GM19351 (cell line): ENCODE measurements around the gene ATP10A.

Experiments
- ATAC-seq: cut with Tn5 transposase; IDR thresholded peaks from one replicate; pipeline ENCODE4 v1.9.1; 2021; ENCODE audit warnings: mild to moderate bottlenecking, moderate library complexity; ENCODE audit not compliant: unreplicated experiment

ATP10A gene, protein sequence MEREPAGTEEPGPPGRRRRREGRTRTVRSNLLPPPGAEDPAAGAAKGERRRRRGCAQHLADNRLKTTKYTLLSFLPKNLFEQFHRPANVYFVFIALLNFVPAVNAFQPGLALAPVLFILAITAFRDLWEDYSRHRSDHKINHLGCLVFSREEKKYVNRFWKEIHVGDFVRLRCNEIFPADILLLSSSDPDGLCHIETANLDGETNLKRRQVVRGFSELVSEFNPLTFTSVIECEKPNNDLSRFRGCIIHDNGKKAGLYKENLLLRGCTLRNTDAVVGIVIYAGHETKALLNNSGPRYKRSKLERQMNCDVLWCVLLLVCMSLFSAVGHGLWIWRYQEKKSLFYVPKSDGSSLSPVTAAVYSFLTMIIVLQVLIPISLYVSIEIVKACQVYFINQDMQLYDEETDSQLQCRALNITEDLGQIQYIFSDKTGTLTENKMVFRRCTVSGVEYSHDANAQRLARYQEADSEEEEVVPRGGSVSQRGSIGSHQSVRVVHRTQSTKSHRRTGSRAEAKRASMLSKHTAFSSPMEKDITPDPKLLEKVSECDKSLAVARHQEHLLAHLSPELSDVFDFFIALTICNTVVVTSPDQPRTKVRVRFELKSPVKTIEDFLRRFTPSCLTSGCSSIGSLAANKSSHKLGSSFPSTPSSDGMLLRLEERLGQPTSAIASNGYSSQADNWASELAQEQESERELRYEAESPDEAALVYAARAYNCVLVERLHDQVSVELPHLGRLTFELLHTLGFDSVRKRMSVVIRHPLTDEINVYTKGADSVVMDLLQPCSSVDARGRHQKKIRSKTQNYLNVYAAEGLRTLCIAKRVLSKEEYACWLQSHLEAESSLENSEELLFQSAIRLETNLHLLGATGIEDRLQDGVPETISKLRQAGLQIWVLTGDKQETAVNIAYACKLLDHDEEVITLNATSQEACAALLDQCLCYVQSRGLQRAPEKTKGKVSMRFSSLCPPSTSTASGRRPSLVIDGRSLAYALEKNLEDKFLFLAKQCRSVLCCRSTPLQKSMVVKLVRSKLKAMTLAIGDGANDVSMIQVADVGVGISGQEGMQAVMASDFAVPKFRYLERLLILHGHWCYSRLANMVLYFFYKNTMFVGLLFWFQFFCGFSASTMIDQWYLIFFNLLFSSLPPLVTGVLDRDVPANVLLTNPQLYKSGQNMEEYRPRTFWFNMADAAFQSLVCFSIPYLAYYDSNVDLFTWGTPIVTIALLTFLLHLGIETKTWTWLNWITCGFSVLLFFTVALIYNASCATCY (N-terminal part only)

DNA sequence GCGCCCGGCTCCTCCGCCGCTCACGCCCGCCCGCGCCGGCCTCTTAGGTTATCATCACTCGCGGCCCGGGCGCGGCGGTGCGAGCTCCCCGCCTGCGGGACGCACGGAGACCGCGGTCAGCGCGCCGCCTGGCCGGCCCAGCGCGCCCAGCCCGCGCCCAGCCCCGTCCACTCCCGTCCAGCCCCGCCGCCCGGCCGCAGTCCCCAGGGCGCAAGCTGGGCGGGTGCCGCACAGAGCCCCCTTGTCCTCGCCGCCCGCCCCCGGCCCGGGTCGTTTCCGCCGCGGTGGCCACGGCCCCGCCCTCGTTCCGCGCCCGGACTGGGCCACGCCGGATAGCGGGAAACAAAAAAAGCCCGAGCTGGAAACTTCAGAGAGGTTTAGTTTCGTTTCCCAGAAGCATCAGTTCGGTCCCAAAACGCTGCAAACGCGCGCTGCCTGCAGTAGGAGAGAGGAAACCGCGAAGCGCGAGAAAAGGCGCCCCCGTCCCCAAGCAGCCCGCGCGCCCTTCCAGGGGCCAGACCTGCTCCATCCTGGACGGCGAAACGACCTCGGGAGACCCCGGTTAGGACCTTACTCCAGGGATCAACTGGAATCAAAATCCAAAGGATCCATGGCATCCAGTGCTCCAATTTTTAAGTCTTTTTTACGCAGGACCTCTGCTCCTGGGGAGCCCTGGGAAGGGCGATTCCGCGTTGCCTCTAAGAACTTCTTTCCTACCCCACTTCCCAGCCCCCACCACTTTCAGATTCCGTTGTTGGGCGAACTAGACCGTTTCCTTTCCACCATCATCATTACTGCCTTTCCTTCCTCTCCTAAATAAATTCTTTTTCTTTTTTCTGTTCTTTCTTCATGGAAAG lies at the start of gene ATP10A:
TSS of gene ATP10A (minus strand) at position 217 of the 857 bp plus-strand sequence. CDS start 231 bp downstream, outside the sequence.
- ATAC-seq, result no peak

DNA sequence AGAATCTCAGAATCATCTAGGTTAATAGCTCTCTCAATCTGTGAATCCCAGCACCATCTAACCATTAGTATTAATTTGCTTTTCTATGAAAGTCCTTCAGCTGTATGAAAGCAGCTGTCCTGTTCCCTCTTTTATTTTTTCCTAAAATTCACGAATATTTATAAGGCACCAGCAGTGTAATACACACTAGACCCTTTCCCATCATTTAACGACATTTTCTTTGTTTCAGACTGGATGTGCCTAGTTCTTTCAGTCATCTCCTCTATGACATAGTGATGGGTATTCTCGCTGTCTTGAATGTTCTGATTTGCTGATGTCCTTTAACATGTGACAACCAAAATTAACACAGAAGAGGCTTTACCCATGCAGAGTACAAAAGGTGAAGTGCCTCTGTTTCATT lies 48.9 kb upstream of the ATP10A start:
- ATAC-seq, result no peak

DNA sequence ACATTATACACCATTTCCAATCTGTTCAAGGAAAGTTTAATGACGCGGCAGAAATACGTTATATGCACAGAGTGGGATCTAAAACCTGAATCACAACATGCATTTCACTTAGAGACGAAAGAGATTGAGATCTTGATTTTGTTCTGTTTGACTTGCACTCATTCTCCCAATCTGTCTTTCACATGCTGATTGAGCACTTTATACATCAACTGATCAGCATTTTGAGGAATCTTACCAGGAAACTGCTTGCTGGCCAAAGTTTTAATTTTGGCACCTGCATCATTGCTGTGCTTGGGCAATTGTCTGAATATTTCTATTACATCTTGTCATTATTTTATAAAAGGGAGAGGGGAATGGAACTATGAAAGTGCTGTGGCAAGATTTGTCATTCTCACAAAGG lies 47.7 kb upstream of the ATP10A start:
- no peak for ATAC-seq

DNA sequence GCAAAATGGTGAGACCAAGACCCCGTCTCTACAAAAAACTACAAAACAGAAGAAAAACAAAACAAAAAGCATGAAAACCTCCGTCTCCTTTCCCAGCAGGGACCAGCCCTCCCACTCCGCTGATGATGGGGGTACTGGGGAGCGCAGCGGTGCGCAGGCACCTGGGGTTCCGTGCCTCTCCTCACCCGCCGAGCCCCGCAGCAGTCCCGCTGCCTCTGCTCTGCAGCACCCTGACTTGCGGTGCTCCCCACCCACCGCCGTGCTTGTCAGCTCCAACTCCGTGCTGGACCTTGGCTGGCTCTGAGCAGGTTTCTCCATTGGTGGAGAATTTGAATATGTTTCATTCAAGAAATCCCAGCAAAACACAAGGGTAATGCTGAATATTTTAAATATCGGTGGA lies 46.7 kb upstream of the ATP10A start:
- no peak for ATAC-seq

DNA sequence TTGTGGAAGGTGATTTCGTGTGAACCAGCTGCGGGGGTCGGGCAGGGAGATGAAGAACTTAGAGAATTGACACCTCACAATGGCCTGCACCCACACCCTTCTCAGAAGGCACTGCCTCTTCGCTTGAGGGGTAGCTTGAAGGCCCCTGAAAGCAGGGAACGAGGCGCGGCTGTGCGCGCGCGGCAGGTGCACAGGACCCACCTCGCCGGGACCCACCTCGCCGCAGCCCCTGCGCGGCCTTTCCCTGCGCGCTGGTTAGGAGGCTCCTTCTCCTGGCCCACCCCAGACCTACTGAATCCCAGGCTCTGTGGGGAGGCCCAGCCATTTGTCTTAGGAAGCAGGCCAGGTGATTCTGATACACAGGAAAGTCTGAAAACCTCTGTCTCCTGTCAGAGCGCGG lies 46.2 kb upstream of the ATP10A start:
- ATAC-seq, result no peak

DNA sequence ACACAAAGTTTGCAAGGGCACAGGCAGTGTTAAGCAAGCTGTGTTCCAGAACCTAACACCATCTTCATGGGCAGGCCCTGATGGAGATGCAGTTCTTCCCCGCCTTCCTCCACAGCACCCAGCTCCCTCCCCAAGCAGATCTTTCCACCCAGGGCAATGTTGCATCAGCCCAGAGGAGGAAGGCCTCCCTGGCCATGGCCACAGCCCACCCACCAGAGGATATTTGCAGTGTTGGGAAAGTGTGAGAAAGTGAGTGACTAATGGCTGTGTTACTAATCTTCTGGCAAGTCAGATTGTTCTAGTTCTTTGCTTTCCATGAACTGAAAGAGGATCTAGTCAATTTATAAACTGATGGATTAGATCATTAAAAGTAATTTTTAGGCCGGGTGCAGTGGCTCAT lies 42.0 kb upstream of the ATP10A start:
- ATAC-seq, result no peak

DNA sequence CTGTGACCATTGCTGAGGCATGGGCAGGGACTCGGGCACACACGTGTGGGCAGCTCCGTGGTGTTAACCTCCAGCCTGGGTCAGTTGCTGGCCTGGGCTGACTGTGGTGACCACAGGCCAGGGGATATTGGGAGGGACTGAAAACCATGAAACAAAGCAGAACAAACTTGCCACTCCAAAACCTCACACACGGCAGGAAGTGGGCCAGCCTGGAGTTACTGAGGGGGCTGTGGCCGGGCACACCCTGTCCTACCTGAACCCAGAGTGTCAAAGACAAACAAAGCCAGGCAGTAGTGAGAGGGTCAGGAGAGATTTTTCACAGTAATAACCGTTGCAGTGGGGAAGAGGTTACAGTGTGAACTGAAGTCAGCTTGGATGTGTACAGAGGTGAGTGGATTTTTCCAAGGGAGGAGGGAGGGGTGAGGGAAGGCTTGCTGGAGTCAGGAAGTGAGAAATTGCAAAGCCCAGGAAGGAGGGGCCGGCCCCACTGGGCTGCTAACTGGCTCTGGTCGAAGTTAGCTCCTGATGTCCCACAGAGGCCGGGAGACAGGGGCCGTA lies 40.0 kb upstream of the ATP10A start:
- no peak for ATAC-seq

DNA sequence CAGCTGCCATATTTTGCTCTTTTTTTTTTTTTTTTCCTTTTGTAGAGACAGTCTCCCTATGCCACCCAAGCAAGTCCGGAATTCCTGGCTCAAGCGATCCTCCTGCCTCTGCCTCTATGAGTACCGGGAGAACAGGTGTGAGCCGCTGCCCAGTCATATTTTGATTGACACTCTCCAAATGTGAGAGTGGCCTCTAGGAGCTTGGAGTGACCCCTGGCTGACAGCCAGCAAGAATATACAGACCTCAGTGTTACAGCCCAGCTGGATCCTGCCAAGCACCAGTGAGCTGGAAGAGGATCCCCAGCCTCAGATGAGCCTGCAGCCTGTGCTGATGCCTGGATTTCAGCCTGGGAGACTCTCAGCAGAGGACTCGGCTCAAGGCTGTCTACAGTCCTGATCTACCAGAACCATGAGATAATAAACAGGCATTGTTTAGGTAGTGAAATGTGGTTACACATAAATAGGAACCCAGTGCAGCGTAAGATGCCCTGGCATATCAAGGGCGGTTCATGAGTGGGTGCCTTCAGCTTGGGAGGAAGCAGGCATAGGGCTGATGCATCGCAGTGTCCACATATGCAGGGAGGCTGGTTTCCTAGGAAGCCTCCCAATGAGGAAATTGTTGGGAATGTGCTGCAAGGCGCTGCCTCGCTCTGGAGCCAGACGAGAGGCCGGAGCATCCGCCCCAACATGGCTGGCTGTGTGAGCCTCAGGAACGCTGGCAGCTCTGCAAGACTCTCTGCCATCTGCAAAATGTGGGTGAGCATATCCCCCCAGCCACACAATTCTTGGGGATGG lies 38.9 kb upstream of the ATP10A start:
- no peak for ATAC-seq

DNA sequence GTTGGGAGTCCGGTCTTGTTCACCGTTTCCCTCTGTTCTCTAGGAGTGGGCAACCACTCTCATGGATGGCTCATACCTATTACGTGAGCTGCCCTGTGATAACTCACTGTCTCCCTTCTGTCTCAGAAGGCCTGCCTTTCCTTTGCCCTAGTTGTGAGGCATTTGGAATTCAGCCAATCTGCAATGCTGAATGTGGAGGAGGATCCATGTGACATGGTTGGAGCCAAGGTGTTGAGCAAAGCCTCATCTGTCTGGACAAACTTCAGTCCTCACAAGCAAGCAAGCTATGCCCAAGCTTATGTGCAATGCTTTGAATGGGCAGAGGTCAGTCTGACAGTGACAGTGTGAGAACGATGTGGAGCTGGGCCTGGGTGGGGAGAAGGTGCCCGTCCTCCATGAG lies 37.8 kb upstream of the ATP10A start:
- ATAC-seq, result no peak

DNA sequence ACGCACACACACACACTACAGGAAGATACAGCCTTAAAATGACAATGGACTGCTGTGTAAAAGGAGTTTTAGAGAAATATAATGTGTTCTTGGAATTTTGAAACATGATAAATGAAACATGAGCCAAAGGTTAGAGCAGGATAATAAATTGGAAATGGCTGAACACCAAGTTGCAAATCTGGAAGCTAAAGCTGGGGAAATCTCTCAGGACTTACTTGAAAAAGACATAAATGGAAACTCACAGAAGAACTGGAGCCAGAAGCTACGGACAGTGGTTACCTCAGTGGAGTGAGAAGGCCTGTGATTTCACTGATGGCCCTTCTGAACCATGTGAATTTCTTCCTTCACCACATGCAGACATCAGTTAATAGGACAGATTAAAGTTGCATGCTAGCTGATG lies 37.3 kb upstream of the ATP10A start:
- ATAC-seq, result no peak

DNA sequence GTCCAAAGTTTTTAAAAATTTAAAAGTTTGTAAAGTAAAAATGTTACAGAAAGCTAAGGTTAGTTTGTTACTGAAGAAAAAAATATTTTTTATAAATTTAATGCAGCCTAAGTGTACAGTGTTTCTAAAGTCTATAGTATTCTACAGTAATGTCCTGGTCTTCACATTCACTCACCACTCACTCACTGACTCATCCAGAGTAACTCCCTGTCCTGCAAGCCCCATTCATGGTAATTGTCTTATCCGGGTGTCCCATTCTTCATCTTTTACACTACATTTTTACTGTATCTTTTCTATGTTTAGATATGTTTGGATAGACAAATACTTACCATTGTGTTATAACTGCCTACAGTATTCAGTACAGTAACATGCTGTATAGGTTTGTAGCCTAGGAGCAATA lies 36.7 kb upstream of the ATP10A start:
- no peak for ATAC-seq

DNA sequence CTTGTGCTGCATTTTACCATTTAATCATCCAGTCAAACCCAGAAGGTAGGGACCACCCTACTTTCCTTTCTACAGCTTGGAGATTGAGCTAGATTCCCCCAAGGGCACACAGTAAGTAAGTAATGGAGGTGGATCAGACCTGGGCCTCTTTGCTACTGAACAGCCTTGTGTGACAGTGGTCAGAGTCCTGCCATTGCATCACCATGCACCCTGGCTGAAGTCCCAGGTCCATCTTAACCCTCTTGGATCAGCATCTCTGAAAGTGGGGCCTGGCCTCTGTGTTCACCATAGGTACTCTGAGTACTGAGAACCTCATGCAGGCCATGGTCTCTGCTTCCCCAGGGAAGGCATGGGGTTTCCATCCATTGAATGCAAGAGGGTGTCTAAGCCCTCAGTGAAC lies 34.5 kb upstream of the ATP10A start:
- ATAC-seq, result no peak

DNA sequence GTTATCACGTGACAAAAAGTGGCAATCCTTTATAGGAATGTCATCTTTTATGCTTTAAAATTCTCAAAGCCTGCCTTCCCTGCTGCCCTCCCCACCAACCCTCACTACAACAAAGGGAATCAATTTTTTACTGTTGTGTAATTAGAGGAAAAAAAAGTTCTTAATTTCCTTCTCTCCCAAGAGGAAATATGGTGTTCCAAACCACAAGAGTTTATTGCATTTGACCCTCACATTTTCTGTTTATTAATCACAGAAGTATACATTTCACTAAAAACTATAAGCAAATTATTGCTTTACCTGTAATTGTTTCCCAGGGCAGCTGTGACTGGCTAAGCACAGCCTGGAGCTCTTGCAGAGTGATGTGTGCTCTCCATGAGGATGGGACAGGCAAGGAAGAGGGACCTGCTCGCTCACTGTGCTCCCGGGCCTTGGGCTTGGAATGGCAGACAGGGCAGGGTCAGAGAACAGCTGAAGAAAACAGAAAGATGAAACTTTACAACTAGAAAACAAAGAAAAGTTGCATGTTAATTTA lies 31.3 kb upstream of the ATP10A start:
- ATAC-seq, result no peak

DNA sequence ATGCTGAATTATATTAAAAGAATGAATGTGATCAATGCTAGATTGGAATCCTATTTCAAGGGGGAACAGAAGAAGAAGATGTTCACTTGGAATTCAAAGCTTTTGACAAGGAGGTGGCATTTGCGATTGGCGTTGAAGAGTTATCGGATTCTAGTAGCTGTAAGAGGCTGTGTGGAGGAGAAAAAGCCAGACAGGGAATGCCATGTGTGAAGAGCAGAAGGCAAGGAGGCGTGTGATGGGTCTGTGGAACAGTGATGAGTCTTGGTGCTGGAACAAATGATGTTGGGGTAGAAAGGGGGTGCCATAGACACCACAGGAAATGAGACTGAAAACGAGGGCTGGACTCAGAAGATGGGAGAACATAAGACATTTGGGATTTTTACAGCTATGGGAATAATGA lies 30.5 kb upstream of the ATP10A start:
- no peak for ATAC-seq

DNA sequence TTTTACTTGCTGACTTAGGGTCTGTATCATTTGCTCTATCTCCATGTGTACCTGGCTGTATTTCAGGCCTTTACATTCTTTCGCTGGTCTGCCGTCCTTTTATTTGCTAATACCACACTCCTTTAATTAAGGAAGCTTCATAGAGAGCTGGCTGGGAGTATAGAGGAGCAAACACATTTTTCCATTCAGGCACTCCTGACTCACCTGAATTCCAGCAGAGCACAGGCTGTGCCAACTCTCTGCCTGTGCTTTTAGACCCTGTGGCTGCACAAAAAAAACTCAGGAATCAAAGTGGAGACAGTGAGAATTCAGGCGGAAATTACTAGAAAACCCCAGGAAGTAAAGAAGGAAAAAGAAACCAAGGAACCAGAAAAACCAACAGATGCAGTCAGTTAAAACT lies 29.0 kb upstream of the ATP10A start:
- ATAC-seq, result no peak

DNA sequence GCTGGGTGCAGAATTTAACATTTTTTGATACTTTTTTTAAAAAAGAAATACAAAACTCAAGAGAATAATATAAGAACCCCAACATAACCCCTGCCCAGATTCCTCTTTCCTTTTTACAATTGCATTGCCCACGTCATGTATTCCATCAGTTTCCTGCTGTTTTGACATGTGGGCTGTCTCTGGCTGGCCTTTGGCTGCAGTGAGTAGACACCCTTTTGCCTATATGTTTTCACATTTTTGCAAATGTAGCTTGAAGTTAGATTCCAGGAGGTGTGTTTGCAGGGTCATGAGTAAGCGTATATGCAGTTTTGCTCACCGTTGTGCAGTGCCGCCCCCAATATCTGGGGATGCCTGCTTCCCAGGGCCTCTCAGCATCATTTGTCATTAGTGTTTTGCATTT lies 28.0 kb upstream of the ATP10A start:
- ATAC-seq, result no peak

DNA sequence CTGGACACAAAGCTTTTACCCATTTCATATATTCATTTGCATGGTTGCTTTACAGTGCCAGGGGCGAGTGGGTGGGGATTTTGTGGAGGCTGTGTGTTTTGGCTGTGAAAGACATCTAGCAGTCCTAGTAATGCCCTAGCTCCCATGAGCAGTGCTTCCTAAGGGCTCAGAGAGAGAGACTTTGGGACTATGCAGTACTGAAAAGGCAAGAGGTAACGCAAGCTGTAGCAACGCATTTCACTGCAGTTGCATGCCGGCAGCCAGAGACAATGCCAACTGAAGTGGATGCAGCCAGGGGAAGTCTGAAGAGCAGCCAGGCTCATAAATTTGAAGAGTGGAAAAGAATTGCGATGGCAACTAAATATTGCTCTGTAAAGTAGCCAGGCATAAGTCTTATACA lies 27.4 kb upstream of the ATP10A start:
- ATAC-seq, result no peak

DNA sequence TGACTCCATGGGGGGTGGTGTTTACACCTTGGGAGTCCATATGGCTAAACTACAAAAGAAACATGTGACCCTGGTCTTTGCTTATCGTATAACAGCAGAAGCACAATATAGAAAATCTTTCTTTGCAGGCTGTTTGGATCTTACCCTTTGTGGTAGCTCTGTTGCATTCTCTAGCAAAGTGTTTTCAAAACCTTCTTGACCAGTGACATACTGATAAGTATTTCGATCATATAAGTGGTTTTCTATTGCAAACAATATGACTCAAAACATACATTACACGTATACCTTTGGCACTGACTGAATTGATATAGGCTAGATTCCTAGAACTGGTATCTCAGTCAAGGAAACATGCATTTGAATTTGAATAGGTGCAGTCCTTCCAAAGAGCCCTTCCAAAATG lies 24.7 kb upstream of the ATP10A start:
- no peak for ATAC-seq

DNA sequence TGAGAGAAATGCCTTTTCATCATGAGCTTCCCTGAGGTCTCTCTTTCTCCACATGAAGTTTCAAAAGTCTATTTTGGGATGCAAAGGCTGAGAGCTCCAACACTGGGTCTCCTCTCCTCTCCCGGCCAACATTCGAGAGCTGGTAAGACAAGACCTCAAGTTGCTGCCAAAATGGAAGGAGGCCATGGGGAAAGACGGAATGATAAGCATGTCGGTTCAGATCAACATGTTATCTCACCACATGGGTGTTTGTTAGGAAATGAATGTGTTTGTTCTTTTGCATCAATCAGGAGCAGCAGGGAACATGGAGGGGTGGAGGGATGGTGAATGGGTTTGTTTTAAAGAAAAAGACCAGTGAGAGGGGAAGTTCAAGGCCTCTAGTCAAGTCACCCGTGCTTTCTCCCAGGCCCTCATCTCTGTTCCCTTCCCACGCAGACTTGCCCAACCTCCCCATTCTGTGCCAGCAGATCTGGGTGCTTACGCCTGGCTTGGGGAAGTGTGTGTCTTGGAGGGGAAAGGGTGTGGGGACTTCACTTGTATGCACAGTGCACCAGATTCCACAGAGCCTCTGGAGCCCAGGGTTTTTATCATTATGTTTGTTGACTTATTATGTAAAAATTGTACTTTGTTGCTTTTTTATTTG lies 23.5 kb upstream of the ATP10A start:
- ATAC-seq, result no peak
